HCT116 (cell line): ENCODE results near the gene MRPL11. TPM values are rescaled to one million over a fixed set of nuclear protein-coding genes. Genes with fewer than 3 reads are reported as not detected.

Experiments used
- ATAC-seq: fragments of 200-7000 bp; cut with Tn5 transposase; 2 replicates; pipeline ENCODE4 v1.9.1; 2020; ENCODE audit warnings: mild to moderate bottlenecking, moderate library complexity
- BruUV-seq: library from RNA; stranded (reverse); fragments of 400-500 nt; replicated peaks from 2 replicates; lab custom pipeline; 2021; lab: Mats Ljungman, UMichigan
- CTCF ChIA-PET: fragments of 300-600 bp; sonication (Branson Sonifier 250); formaldehyde crosslinking; loops from one replicate; lab custom pipeline; 2021; ENCODE audit warnings: antibody characterized with exemption; lab: Charles Lee
- POLR2A ChIA-PET: fragments of 300-600, 350-600 bp; sonication (Branson Sonifier 250); formaldehyde crosslinking; loops from one replicate; lab custom pipeline; 2021; ENCODE audit warnings: antibody characterized with exemption; lab: Charles Lee
- RAD21 ChIA-PET, 2 experiments: fragments of 300-600 bp; sonication (Branson Sonifier 250); formaldehyde crosslinking; loops; one replicate each; lab custom pipeline; 2023; ENCODE audit warnings: low total read pairs in 2 of 2; ENCODE audit not compliant: uncharacterized antibody in 2 of 2, unreplicated experiment in 2 of 2, low non-redundant PET in 1 of 2; lab: Charles Lee
- DNase-seq: peaks from one replicate; pipeline ENCODE4 v3.0.0-alpha.2; 2010; ENCODE audit warnings: low read depth, low spot score
- H2AFZ ChIP-seq: fragments of 200-600 bp; shearing (Covaris generic), sonication (generic); 2 replicates; pipeline ENCODE4 v1.6.1; 2017; ENCODE audit warnings: low read depth, mixed run types, mixed read lengths, antibody characterized with exemption, low read length; ENCODE audit not compliant: poor library complexity, severe bottlenecking
- H3K27ac ChIP-seq: 2 replicates; pipeline ENCODE4 v1.5.1; 2012; ENCODE audit warnings: low read depth, low read length
- H3K27me3 ChIP-seq: fragments of 200-600 bp; sonication (generic); 2 replicates; pipeline ENCODE4 v1.6.1; 2016; ENCODE audit warnings: mixed run types, low read length, mixed read lengths; ENCODE audit not compliant: insufficient read depth
- H3K36me3 ChIP-seq, 2 experiments: fragments of 200-500 bp in 1 of 2; fragments of 200-600 bp in 1 of 2; sonication (Bioruptor generic) in 1 of 2; sonication (generic) in 1 of 2; 2 replicates each; pipeline versions ENCODE4 v1.5.1 to v1.6.1; 2014 to 2016; ENCODE audit warnings: low read length in 2 of 2, inconsistent platforms in 1 of 2, mixed read lengths in 1 of 2, mixed run types in 1 of 2; ENCODE audit not compliant: insufficient read depth in 2 of 2, control insufficient read depth in 1 of 2
- H3K4me1 ChIP-seq, 2 experiments: fragments of 200-600 bp in 1 of 2; sonication (generic) in 1 of 2; 2 replicates each; pipeline versions ENCODE4 v1.5.1 to v1.6.1; 2012 to 2017; ENCODE audit warnings: low read length in 2 of 2, inconsistent platforms in 1 of 2, mild to moderate bottlenecking in 1 of 2, mixed read lengths in 1 of 2, mixed run types in 1 of 2, moderate library complexity in 1 of 2; ENCODE audit not compliant: insufficient read depth in 2 of 2, control insufficient read depth in 1 of 2
- H3K4me2 ChIP-seq: fragments of 200-600 bp; sonication (generic); 2 replicates; pipeline ENCODE4 v1.6.1; 2017; ENCODE audit warnings: mixed run types, low read length, mixed read lengths
- H3K4me3 ChIP-seq, 2 experiments: fragments of 200-600 bp in 1 of 2; sonication (generic) in 1 of 2; replicated peaks in 1 of 2; 2 replicates each; pipeline ENCODE4 v1.5.1; 2011 to 2016; ENCODE audit warnings: low read length in 2 of 2, control low read depth in 1 of 2, low read depth in 1 of 2, mild to moderate bottlenecking in 1 of 2, mixed read lengths in 1 of 2, mixed run types in 1 of 2
- H3K79me2 ChIP-seq: fragments of 200-600 bp; sonication (generic); 2 replicates; pipeline ENCODE4 v1.6.1; 2017; ENCODE audit warnings: mild to moderate bottlenecking, mixed run types, low read length, moderate library complexity, mixed read lengths; ENCODE audit not compliant: insufficient read depth
- H3K9ac ChIP-seq: fragments of 200-600 bp; sonication (generic); 2 replicates; pipeline ENCODE4 v1.6.1; 2016; ENCODE audit warnings: low read length, mixed read lengths
- H3K9me2 ChIP-seq: fragments of 200-600 bp; sonication (generic), shearing (Covaris generic); 2 replicates; pipeline ENCODE4 v1.6.1; 2017; ENCODE audit warnings: mixed run types, mild to moderate bottlenecking, moderate library complexity; ENCODE audit not compliant: insufficient read depth
- H3K9me3 ChIP-seq, 2 experiments: fragments of 200-500 bp in 1 of 2; fragments of 200-600 bp in 1 of 2; sonication (Bioruptor generic) in 1 of 2; sonication (generic) in 1 of 2; 2 replicates each; pipeline ENCODE4 v1.6.1; 2014 to 2017; ENCODE audit warnings: low read length in 2 of 2, mixed read lengths in 2 of 2, inconsistent platforms in 1 of 2, low read depth in 1 of 2, mild to moderate bottlenecking in 1 of 2, mixed run types in 1 of 2, moderate library complexity in 1 of 2; ENCODE audit not compliant: control insufficient read depth in 1 of 2, insufficient read depth in 1 of 2
- H4K20me1 ChIP-seq: fragments of 200-600 bp; sonication (generic), shearing (Covaris generic); 2 replicates; pipeline ENCODE4 v1.6.1; 2017; ENCODE audit warnings: mixed run types, mild to moderate bottlenecking, moderate library complexity; ENCODE audit not compliant: insufficient read depth
- EGR1 ChIP-seq: IDR thresholded peaks from 2 replicates; pipeline ENCODE4 v1.6.1; 2012; ENCODE audit warnings: low read depth
- EZH2 ChIP-seq: fragments of 200-600 bp; sonication (generic); IDR thresholded peaks from 2 replicates; pipeline ENCODE4 v1.6.1; 2017; ENCODE audit warnings: antibody characterized with exemption, mixed run types
- EZH2phosphoT487 ChIP-seq: fragments of 200-600 bp; IDR thresholded peaks from 2 replicates; pipeline ENCODE4 v1.6.1; 2018; ENCODE audit warnings: antibody characterized with exemption, borderline replicate concordance
- FOSL1 ChIP-seq: IDR thresholded peaks from 2 replicates; pipeline ENCODE4 v1.6.1; 2012; ENCODE audit warnings: low read depth
- MAX ChIP-seq: IDR thresholded peaks from 2 replicates; pipeline ENCODE4 v1.6.1; 2012
- POLR2A ChIP-seq: IDR thresholded peaks from 2 replicates; pipeline ENCODE4 v1.7.0; 2011; ENCODE audit warnings: borderline replicate concordance; ENCODE audit not compliant: insufficient read depth, insufficient read length; ENCODE audit errors: extremely low read depth
- POLR2AphosphoS5 ChIP-seq: IDR thresholded peaks from 2 replicates; pipeline ENCODE4 v1.6.1; 2011; ENCODE audit warnings: mild to moderate bottlenecking, low read depth, low read length, moderate library complexity
- RAD21 ChIP-seq: IDR thresholded peaks from 2 replicates; pipeline ENCODE4 v1.6.1; 2012; ENCODE audit warnings: low read depth, mild to moderate bottlenecking
- SIN3A ChIP-seq: IDR thresholded peaks from 2 replicates; pipeline ENCODE4 v1.6.1; 2012; ENCODE audit warnings: low read depth
- SP1 ChIP-seq: IDR thresholded peaks from 2 replicates; pipeline ENCODE4 v1.6.1; 2012; ENCODE audit warnings: low read depth
- SRF ChIP-seq: IDR thresholded peaks from 2 replicates; pipeline ENCODE4 v1.6.1; 2012; ENCODE audit warnings: low read depth
- TCF7L2 ChIP-seq: IDR thresholded peaks from 2 replicates; pipeline ENCODE4 v1.7.0; 2011; ENCODE audit warnings: borderline replicate concordance, inconsistent platforms; ENCODE audit not compliant: insufficient read depth, insufficient read length; ENCODE audit errors: extremely low read depth
- YY1 ChIP-seq: IDR thresholded peaks from 2 replicates; pipeline ENCODE4 v1.6.1; 2011; ENCODE audit warnings: low read length, low read depth, moderate library complexity, mild to moderate bottlenecking; ENCODE audit not compliant: insufficient replicate concordance; ENCODE audit errors: extremely low read depth
- ZBTB33 ChIP-seq: IDR thresholded peaks from 2 replicates; pipeline ENCODE4 v1.6.1; 2011; ENCODE audit warnings: mild to moderate bottlenecking, low read length, moderate library complexity; ENCODE audit not compliant: insufficient replicate concordance; ENCODE audit errors: extremely low read depth
- ZNF274 ChIP-seq: fragments of 200-500 bp; sonication (Bioruptor generic); IDR thresholded peaks from 2 replicates; pipeline ENCODE4 v1.6.1; 2014; ENCODE audit warnings: mild to moderate bottlenecking, low read depth, low read length, inconsistent platforms
- intact Hi-C: fragments of 100-400 bp; cut with micrococcal nuclease; formaldehyde crosslinking; loops from 2 replicates; pipeline ENCODE4 v1.10.0; 2022
- total RNA-seq: library from RNA; stranded (reverse); gene quantifications from one replicate; pipeline ENCODE4 v1.2.1, GENCODE V29; 2021; ENCODE audit not compliant: unreplicated experiment

The MRPL11 gene
- total RNA-seq, 1 experiment from 2014 or later: 126 TPM

DNA sequence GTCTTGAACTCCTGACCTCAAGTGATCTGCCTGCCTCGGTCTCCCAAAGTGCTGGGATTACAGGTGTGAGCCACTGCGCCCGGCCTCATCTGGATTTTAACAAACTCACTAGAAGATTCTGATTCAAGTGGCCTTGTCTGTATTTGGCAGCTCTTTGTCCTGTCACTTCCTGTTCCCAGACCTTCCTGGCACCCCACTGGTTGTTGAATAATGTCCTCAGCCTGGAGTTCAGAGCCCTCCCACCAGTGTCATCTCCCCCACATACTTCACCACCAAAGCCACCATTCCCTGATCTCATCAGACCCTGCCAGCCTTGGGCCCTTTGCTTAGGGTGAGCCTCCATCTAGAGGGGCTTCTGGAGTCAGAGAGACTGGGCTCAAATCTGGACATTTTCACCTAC, 31.4 kb upstream of the MRPL11 start:
- ChIA-PET RAD21 (no interaction called here), POLR2A (interaction anchor here (2.4 kb wide), 1 partner anchor 10 kb away, joined by 13 read pairs; the partner anchor contains the start of gene DPP3), CTCF (no interaction called here)
- Histone ChIP-seq H3K4me3 (no peak overlapping the region), H3K27me3 (no peaks in the 10 kb centered on the region), H3K4me2 (no peak overlapping the region), H2AFZ (no peak overlapping the region), H3K9me3 (no peaks in the 10 kb centered on the region), H3K27ac (no peak overlapping the region), H3K79me2 (peaks cover 8% of the 10 kb centered on the region; the same call in 1 of the 2 replicates), H3K9ac (no peak overlapping the region), H3K9me2 (no peaks in the 10 kb centered on the region), H3K36me3 (peaks cover 8 to 12% of the 10 kb centered on the region in 2 experiments; a peak in 2 of 4 replicates), H4K20me1 (no peaks in the 10 kb centered on the region), H3K4me1 (peaks cover 8 to 19% of the 10 kb centered on the region in 2 experiments)
- ATAC-seq: no peak
- intact Hi-C loops: no loop called here
- no peak for DNase-seq
- BruUV-seq: no TSS peak
- TF ChIP-seq EZH2phosphoT487 (no peak), YY1 (no peak), EZH2 (no peak), EGR1 (no peak), ZBTB33 (no peak), ZNF274 (no peak)

DNA sequence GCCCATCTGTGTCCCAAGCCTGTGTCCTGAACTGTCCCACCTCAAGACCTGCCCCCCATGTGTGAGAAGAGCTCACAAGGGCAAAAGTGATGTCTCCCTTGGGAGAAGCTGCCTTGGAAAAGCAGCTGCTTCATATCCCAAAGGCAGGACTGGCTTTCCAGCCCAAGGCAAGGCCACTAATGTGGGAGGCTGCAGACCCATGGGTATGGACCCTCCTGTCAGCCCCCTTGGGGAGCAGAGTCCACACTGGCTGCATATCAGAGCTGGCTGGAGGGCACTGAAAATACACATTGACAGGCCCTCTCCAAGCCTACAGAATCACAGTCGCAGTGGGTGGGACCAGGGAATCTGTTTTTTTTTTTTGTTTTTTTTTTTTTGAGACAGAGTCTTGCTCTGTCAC, 30.8 kb upstream of the MRPL11 start:
- no peak overlapping the region for H3K27ac ChIP-seq
- H3K4me1 ChIP-seq: peaks cover 8 to 19% of the 10 kb centered on the region in 2 experiments
- H3K9me2 ChIP-seq: no peaks in the 10 kb centered on the region
- H3K9ac ChIP-seq: no peak overlapping the region
- no TSS peak for BruUV-seq
- no peak for ATAC-seq
- H2AFZ ChIP-seq: no peak overlapping the region
- TF ChIP-seq ZBTB33 (no peak), EZH2 (no peak), TCF7L2 (no peak), EZH2phosphoT487 (no peak), YY1 (no peak), POLR2A (no peak), EGR1 (no peak), MAX (no peak), POLR2AphosphoS5 (no peak), SRF (no peak), SIN3A (no peak), RAD21 (no peak), FOSL1 (no peak), SP1 (no peak)
- peaks cover 8% of the 10 kb centered on the region; the same call in 1 of the 2 replicates for H3K79me2 ChIP-seq
- CTCF ChIA-PET: interaction anchor here (0.9 kb wide), 2 partner anchors 10 to 11 kb away, joined by 3 to 5 read pairs; partner anchors contain the start of gene DPP3
- H3K4me3 ChIP-seq: no peak overlapping the region
- intact Hi-C loops: no loop called here
- no peak overlapping the region for H3K4me2 ChIP-seq
- no peak for DNase-seq
- POLR2A ChIA-PET: interaction anchor here (2.4 kb wide), 1 partner anchor 10 kb away, joined by 13 read pairs; the partner anchor contains the start of gene DPP3
- H3K27me3 ChIP-seq: no peaks in the 10 kb centered on the region
- H4K20me1 ChIP-seq: no peaks in the 10 kb centered on the region
- H3K9me3 ChIP-seq: no peaks in the 10 kb centered on the region
- H3K36me3 ChIP-seq: peaks cover 8 to 12% of the 10 kb centered on the region in 2 experiments; a peak in 2 of 4 replicates
- RAD21 ChIA-PET: no interaction called here
